ENCODE data around the gene LOXHD1.

DNA sequence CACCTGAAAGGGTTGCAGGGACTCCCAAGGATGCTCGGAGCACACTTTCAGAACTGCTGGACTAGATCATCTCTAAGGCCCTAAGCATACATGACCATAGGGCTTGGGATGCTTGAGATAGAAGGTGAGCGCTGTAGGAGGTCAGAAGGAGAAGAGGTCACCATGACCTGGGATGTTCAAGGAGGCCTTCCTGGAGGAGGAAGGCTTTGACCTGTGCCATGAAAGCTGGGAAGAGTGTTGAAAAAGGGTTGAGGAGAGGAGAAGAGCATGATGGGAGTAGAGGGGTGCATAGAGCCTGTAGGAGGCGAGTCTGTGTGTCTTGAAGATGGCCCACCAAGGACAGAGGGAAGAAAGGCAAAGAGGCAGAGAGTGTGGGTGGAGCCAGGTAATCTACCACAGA, 222.4 kb downstream of the LOXHD1 start:
- no peak for TF ChIP-seq GABPA (IDR thresholded peaks at IDR 0.05; ENCODE audit: low read depth)
- TF ChIP-seq, protein P1, sequence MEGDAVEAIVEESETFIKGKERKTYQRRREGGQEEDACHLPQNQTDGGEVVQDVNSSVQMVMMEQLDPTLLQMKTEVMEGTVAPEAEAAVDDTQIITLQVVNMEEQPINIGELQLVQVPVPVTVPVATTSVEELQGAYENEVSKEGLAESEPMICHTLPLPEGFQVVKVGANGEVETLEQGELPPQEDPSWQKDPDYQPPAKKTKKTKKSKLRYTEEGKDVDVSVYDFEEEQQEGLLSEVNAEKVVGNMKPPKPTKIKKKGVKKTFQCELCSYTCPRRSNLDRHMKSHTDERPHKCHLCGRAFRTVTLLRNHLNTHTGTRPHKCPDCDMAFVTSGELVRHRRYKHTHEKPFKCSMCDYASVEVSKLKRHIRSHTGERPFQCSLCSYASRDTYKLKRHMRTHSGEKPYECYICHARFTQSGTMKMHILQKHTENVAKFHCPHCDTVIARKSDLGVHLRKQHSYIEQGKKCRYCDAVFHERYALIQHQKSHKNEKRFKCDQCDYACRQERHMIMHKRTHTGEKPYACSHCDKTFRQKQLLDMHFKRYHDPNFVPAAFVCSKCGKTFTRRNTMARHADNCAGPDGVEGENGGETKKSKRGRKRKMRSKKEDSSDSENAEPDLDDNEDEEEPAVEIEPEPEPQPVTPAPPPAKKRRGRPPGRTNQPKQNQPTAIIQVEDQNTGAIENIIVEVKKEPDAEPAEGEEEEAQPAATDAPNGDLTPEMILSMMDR (IDR thresholded peaks at IDR 0.05; ENCODE audit: insufficient read depth, low read length): no peak
- TF ChIP-seq POLR2AphosphoS5 (IDR thresholded peaks at IDR 0.05; ENCODE audit: low read depth): no peak
- TF ChIP-seq, protein P2, sequence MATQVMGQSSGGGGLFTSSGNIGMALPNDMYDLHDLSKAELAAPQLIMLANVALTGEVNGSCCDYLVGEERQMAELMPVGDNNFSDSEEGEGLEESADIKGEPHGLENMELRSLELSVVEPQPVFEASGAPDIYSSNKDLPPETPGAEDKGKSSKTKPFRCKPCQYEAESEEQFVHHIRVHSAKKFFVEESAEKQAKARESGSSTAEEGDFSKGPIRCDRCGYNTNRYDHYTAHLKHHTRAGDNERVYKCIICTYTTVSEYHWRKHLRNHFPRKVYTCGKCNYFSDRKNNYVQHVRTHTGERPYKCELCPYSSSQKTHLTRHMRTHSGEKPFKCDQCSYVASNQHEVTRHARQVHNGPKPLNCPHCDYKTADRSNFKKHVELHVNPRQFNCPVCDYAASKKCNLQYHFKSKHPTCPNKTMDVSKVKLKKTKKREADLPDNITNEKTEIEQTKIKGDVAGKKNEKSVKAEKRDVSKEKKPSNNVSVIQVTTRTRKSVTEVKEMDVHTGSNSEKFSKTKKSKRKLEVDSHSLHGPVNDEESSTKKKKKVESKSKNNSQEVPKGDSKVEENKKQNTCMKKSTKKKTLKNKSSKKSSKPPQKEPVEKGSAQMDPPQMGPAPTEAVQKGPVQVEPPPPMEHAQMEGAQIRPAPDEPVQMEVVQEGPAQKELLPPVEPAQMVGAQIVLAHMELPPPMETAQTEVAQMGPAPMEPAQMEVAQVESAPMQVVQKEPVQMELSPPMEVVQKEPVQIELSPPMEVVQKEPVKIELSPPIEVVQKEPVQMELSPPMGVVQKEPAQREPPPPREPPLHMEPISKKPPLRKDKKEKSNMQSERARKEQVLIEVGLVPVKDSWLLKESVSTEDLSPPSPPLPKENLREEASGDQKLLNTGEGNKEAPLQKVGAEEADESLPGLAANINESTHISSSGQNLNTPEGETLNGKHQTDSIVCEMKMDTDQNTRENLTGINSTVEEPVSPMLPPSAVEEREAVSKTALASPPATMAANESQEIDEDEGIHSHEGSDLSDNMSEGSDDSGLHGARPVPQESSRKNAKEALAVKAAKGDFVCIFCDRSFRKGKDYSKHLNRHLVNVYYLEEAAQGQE (IDR thresholded peaks at IDR 0.05; ENCODE audit: insufficient replicate concordance, low read depth): no peak
